HG03045 (cell line): ENCODE data around the gene KCNG2.

Experiments used
- ATAC-seq: cut with Tn5 transposase; IDR thresholded peaks from one replicate; pipeline ENCODE4 v1.9.1; 2021; ENCODE audit warnings: mild to moderate bottlenecking, moderate library complexity; ENCODE audit not compliant: unreplicated experiment

The KCNG2 gene

DNA sequence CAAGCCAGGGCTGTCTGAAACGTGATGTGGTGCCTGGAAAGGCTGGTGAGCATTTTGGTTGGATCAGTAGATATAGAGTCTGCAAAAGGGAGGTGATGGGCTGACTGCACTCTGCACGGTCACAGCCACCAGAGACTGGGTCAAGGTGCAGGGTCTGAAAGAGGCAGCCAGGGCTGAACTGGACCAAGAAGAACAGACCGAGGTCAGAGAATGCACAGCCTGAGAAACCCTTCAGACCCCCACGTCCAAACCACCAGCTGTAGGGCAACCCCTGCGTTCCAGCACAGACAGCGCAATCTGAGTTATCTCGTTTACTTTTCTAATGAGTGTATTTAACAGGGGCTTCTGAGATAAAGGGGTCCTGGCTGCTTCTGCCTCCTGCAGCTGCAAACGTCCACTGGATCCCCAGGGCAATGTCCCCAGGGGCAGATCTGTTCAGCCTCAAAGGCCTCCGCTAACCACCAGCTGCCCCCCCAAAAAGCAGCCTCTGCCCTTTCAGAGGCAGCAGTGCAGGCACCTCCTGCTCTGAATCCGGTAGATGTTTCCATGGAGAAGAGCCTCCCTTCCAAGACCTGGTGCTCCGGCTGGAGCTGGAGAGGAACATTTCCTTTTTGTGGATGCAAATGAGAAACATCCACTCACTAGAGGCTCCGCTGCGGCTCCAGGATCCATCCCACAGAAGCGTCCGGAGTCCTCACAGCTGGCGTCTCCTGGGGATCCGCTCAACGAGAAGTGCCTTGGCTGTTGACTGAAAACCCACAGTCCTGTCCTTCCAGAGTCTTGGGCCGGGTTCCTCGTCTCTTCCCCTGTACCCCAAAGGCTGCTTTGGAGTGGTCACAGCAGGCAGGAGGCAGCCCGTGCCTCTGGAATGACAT, 970 bp upstream of the KCNG2 start:
- ATAC-seq: no peak

- no peak for ATAC-seq
Observed at GRCh38 chr18:79798346-79798998, 734 bp downstream of the KCNG2 start.

GRCh38 chr18:79798999-79799370, 1.2 kb downstream of the KCNG2 start:
- ATAC-seq: no peak

DNA sequence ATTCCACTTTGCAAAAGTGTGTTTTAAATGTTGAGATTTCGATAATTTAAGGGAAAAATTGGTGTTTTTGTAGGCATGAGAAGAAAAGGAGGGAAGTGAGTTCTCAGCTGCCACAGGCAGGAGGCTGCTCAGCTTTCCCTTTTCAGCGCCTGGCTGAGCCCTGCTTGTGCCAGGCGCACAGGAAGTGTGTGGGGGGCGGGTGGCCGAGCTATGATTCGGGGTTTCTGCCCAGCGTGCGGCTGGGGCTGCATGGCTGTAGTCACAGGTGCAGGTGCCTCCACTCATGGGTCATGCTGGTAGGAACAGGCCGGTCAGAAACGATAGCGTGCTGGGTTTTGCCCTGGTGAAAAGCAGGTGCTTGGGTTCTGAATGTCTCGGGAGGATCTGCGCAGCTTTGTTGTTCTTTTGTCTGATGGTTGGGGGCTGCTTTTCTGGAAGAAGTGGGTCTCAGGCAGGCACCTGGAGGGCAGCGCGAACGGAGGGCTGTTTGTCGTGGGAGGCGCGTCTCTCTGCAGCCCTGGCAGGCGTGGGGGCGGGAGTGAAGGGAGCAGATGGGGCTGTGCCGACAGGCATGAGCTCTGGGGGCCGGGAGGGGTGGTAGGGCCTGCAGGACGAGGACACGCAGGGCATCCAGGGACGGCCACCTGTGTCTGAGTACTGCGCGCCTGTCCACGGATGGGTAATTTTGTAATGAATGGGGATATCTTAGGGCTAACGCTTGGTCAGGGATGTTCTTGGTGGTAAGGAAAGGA, 2.1 kb downstream of the KCNG2 start:
- ATAC-seq: no peak

DNA sequence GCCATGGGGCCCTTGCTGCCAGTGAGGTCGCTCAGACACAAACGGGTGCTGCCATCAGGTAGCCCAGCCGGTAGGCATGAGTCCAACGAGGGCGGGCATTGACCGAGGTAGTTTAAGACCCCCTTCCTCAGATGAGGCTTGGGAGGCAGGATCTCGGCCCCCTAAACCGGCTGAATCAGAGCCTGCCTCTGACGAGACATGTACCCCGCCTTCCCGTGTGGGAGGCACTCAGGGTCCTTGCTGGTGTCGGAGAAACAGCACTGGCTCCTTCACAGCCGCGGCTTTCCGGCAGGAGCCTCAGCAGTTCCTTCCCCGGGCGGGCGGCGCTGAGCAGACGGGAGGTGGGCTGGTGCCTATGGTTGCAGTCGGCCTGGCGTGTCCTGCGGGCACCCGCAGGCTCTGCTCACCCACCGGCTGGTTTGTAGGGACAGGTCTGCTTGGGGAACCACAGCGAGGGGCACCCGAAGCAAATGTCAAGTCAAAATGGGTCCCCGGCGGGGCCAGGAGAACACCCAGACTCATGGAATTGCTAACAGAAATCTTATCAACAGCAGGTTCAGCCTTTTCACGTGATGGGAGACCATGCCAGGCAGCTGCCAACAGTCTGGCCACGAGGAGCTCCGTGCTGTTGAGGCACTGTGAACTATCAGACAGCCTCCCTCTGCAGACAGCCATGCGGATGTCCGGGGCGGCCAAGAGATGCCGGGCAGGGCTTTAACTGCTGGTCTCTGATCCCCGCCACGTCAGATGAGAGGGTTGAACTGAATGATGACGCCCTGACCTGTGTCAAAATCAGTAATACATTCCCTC, 2.8 kb downstream of the KCNG2 start:
- ATAC-seq: no peak

DNA sequence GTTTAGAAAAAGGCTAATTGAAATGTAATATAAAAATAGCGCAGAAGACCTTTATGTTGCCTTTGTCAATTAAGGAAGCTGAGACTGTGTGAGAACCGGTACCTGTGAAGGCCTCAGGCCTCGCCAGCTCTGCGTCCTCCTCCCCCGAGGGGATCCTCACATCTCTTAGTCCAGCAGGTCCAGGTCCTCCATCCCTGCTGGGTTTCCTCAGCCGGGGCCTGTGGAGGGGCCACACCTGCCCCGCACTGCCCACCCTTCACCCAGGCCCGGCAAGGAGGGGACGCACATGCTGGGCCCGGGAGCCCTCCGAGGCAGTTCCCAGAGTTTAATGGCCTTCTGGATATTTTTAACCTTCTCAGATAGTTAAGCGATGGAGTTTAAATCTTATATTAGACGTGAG, 3.5 kb downstream of the KCNG2 start:
- ATAC-seq: no peak

DNA sequence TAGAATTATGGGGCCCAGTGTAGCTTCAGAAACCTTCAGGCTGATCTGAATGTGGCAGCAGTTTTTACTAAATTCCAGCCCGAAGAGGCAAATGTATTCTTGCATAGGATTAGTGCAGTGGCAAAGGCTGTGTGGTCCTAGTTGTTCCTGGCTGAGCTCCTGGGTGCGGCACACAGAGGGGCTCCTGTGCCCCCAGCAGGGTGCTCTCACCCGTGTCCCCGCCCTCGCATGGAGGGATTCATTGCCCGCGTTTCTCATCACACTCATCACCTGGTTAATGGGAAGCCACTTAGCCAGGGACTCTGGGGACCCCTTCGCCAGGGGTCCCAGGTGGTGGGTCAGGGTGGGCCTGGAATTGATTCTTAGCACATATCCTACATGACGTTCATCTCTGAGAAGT, 3.9 kb downstream of the KCNG2 start:
- no peak for ATAC-seq

GRCh38 chr18:79802298-79802697, 4.6 kb downstream of the KCNG2 start:
- no peak for ATAC-seq

DNA sequence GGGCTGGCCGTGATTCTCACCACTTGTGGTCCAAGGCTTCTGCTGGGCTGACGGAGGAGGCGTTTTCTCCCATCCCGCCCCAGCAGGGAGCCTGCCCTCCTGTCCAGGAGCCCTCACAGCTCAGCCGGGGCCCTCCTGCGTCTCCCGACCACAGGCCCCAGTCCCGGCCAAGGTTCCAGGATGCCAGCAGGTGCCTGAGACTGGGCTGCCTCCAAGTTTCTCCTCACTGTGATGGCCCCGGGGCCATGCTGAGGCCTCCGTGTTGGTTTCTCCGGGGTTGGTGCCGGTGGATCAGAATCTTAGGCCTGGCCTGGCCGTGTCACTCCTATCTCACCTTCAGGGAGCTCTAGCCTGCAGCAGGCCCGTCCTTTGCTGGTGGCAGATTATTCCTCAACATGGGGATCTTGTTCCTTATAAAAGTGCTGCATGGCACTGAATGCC, 5.9 kb downstream of the KCNG2 start:
- ATAC-seq: no peak

DNA sequence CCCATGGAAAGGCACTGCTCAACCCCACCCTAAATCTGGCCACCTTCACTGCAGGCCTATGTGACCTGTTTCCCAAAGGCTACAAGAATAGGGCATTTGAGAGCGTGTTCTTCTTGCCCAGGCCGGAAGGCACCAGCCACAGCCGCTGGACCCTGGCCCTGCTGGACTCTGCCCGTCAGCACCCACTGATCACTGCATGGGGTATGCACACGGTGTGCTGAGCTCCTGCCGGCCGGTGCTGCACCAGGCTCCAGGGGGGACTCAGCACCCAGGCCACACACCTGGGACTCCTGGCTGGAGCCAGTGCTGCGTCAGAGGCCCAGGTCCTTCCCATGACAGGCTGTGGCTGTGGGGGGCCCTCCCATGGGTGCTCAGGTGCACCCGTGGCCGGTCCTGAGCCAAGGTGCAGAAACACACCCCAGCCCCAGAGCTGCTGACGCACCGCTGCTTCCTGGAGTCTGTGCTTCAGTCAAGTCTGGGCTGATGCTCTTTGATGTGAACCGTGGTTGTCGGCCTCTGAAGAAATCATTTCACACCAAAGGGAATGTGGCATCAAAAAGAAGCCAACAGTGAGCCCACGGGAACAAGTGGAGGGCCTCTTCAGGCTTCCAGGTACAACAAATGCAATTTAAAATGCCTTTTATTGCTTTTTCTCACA, 6.5 kb downstream of the KCNG2 start:
- no peak for ATAC-seq

GRCh38 chr18:79805211-79805887, 7.6 kb downstream of the KCNG2 start:
- ATAC-seq: no peak

DNA sequence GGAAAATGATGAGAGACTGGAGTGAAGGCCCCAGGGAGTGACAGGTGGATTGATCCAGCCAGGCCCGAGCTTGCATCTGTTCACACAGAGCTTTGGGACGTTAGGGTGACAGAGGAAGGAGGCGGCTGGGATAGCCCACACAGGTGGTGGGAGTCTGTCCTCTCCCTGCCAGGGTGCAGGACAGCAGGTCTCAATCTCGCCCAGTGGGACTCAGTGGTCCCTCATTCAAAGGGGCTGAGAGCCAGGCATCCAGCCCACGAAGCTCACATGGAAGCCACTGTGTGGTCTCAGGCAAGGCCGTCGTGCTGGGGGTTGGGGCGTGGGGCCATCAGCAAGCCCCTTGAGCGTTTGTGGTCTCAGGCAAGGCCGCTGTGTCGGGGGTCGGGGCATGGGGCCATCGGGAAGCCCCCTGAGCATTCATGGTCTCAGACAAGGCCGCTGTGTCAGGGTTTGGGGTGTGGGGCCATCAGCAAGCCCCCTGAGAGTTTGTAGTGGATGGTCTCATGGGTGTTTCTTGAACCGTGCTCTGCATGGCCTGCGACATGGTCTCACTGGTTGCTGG, 8.3 kb downstream of the KCNG2 start:
- no peak for ATAC-seq

- no peak for ATAC-seq
Observed at GRCh38 chr18:79806976-79807841, 9.5 kb downstream of the KCNG2 start.

DNA sequence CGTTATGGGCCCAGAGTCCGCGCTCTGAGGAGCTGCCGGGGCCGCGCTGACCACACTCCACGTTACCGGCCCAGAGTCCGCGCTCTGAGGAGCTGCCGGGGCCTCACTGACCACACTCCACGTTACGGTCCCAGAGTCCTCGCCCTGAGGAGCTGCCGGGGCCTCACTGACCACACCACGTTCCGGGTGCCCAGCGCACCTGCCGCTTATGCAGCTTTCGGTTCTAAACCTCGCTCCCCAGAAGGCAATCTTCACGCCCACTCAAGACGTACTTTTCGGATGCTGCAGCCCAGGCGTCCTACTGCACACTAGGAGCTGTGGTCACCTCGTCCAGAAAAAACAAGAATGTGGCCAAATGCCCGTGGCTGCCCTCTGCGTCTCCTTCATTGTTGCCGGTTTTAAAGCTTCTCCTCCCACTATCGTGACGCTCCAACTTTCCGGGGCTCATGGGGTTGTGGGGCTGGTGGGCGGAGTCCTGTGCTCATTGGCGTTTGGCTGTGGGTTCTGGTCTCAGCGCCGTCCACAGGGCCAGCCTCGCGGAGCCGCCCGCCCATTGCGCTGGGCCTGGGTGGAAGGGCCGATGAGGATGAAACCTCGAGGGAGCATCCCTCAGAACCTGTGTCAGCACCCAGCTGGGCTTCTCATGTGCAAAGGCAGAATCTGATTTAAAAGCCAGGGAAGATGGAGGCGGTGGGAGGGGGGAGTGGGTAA, 11.9 kb downstream of the KCNG2 start:
- ATAC-seq: no peak

GRCh38 chr18:79812052-79812451, 14.3 kb downstream of the KCNG2 start:
- no peak for ATAC-seq

- ATAC-seq: no peak
Observed at GRCh38 chr18:79814373-79814772, 16.6 kb downstream of the KCNG2 start.

DNA sequence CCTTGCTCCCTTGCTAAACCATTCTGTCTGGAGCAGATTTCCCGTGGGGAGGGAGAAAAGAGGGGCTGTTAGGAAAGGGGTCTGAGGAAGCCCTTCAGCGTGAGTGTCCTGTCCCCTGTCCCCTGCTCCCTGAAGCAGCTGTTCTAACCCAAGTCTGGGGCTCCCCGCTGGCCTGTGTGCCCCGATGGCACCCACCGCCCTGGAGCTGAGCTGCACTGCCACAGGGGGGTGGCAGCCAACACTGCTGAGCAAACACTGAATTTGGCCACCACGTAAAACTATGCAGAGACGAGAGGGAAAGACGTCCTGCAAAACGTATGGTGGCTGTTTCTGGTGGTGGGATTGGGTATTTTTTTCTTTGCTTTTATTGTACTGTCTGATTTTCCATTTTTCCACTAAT, 17.9 kb downstream of the KCNG2 start:
- ATAC-seq: no peak

DNA sequence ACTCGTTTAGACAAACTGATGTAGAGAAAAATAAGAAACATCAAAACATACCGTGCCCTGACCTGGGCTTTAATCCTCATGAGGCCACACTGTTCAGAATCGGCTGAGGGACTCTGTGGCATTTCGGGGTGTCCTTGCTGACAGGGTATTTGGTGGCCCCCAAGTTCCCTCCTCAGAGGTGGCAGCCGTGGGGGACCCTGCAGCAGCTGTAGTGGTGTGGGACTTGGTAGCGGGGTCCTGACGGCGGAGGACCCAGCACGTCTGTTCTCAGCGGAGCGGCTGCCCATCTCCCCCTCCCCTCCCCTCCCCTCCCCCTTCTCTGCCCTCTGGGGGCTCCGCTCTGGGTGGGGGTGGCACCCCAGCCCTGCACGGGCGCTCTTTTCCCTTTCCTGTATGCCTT, 18.4 kb downstream of the KCNG2 start:
- no peak for ATAC-seq
